Bronchial smooth muscle cell (primary cell): ENCODE data around the gene EIF3A. TPM values are rescaled to one million over a fixed set of nuclear protein-coding genes. Genes with fewer than 3 reads are reported as not detected.

Source experiments
- total RNA-seq: library from RNA; depleted of rRNA; stranded (reverse); fragments of >200 nt; gene quantifications from 2 replicates; pipeline ENCODE4 v1.2.1, GENCODE V29; 2014

The EIF3A gene, protein sequence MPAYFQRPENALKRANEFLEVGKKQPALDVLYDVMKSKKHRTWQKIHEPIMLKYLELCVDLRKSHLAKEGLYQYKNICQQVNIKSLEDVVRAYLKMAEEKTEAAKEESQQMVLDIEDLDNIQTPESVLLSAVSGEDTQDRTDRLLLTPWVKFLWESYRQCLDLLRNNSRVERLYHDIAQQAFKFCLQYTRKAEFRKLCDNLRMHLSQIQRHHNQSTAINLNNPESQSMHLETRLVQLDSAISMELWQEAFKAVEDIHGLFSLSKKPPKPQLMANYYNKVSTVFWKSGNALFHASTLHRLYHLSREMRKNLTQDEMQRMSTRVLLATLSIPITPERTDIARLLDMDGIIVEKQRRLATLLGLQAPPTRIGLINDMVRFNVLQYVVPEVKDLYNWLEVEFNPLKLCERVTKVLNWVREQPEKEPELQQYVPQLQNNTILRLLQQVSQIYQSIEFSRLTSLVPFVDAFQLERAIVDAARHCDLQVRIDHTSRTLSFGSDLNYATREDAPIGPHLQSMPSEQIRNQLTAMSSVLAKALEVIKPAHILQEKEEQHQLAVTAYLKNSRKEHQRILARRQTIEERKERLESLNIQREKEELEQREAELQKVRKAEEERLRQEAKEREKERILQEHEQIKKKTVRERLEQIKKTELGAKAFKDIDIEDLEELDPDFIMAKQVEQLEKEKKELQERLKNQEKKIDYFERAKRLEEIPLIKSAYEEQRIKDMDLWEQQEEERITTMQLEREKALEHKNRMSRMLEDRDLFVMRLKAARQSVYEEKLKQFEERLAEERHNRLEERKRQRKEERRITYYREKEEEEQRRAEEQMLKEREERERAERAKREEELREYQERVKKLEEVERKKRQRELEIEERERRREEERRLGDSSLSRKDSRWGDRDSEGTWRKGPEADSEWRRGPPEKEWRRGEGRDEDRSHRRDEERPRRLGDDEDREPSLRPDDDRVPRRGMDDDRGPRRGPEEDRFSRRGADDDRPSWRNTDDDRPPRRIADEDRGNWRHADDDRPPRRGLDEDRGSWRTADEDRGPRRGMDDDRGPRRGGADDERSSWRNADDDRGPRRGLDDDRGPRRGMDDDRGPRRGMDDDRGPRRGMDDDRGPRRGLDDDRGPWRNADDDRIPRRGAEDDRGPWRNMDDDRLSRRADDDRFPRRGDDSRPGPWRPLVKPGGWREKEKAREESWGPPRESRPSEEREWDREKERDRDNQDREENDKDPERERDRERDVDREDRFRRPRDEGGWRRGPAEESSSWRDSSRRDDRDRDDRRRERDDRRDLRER (N-terminal part only)
- total RNA-seq, result 84.1 and 98.7 TPM in 2 replicates

DNA sequence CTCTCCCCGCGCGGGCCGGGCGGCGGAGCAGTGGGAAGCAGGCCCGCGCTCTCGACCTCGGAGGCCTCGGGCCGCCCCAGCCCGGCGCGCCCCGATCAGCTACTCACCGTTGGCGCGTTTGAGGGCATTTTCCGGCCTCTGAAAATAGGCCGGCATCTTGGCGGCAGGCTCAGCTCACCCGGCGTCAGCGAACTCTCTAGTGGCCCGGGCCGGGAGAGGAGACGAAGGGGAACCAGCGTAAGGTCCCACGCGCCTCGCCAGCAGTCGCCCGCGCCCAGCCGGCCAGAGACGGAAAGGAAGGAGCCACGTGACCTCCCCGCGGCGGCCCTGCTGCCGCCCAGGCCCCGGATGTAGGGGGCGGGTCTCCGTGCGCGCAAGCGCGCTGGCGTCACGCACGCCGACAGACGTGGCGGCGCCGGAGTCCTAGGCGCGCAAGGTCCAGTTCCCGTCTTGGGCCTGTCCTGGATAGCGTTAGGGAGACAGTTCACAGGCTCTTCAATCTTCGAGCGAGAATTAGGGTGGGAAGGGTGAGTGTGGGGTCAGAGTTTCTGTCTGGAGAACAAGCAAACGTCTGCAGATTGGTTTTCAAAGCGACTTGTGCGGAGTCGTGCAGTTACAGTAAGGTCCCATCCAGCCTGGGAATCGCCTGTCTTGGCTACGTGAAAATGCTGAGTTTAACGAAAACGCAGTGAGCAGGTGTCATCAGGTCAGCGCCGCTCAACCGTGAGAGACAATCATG lies at the start of gene EIF3A:
TSS of gene EIF3A (minus strand) at position 297 of the 739 bp plus-strand sequence. CDS start at position 156, 141 bp downstream.

DNA sequence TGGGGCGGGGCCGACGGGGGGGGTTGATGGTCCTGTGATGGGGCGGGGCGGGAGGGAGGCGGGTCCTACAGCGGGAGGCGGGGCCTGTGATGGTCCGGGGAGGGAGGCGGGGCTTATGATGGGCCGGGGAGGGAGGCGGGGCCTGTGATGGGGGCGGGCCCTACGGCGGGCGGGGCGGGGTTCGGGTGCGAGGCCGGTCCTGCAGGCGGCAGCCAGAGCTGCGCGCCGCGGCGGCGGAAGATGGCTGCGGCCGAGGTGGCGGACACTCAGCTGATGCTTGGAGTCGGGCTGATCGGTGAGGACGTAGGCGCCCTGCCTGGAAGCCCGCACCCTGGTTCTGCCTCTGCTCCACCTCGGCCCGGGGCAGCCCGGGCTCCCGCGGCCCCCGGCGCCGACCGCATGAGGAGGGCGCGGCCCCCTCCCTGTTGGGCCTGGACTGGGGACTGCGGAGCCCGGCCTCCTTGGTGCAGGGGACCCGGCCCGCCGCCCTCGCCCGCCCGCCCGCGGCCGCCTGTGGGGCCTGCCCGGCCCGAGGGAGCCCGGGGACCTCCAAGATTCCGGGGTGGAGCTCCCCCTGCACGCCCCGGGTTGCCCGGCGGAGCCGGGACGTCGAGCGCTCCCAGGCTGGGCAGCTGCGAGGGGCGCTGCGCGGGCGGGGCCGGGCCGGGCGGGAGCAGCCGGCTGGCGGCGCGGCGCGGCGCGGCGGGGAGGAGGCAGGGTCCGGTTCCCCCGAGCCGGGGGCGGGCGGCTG lies 23.5 kb upstream of the EIF3A start, which contains the start of gene DENND10:
TSS of gene DENND10 (plus strand) at position 211 of the 751 bp plus-strand sequence. CDS start at position 241, 30 bp downstream.

DNA sequence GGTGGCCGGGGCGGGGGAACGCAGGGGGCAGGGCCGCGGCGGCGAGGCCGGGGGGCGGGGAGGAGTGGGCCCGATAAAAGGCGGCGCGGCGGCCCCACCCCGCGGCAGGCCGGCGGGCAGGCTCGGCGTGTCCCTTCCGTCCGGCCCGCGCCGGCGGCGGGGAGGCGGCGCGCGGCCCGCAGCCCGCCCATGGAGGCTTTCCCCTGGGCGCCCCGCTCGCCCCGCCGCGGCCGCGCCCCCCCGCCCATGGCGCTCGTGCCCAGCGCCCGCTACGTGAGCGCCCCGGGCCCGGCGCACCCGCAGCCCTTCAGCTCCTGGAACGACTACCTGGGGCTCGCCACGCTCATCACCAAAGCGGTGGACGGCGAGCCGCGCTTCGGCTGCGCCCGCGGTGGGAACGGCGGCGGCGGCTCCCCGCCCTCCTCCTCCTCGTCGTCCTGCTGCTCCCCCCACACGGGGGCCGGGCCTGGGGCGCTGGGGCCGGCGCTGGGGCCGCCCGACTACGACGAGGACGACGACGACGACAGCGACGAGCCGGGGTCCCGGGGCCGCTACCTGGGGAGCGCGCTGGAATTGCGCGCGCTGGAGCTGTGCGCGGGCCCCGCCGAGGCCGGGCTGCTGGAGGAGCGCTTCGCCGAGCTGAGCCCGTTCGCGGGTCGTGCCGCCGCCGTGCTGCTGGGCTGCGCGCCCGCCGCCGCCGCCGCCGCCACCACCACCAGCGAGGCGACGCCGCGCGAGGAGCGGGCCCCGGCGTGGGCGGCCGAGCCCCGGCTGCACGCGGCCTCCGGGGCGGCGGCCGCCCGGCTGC lies 50.8 kb downstream of the EIF3A start, which contains the start of gene NANOS1:
TSS of gene NANOS1 (plus strand) at position 102 of the 808 bp plus-strand sequence. CDS start at position 190, 88 bp downstream.

Other genes with a start within 250 kb of the EIF3A start
- gene NANOS1, start 51.1 kb downstream of the EIF3A start, total RNA-seq, result 0.09 and 0.32 TPM in 2 replicates
- gene DENND10, start 23.3 kb upstream of the EIF3A start, total RNA-seq, result 84.5 and 95.7 TPM in 2 replicates
- 5.5 TPM in 2 replicates for gene SFXN4, start 84.9 kb upstream of the EIF3A start, total RNA-seq
- gene PRDX3, start 98.0 kb upstream of the EIF3A start, total RNA-seq, result 126 and 131 TPM in 2 replicates
- 18.3 and 58.3 TPM in 2 replicates for gene GRK5, start 126.8 kb upstream of the EIF3A start, total RNA-seq